ENCODE data around the gene EIF2B4. TPM values are rescaled to one million over a fixed set of nuclear protein-coding genes. Genes with fewer than 3 reads are reported as not detected.
A peak's percentile ranks its signal among the peaks of the same experiment; 100 is the strongest.
"Not testable (repeated sequence)": the region's sequence is repeated elsewhere in the genome, so short reads cannot be mapped to it uniquely, and the experiment has no call there.

EIF2B4 gene
- total RNA-seq, 1 donor from 2014 or later: 44.4 TPM

GRCh38 chr2:27378096-27378808, 8.1 kb upstream of the EIF2B4 start:
- DNase-seq (ENCODE audit: extremely low read depth, low read depth, low spot score): no peak

- no peak for DNase-seq (ENCODE audit: extremely low read depth, low read depth, low spot score)
Observed at GRCh38 chr2:27377618-27378095, 7.5 kb upstream of the EIF2B4 start.

- no peak for DNase-seq (ENCODE audit: extremely low read depth, low read depth, low spot score)
Observed at GRCh38 chr2:27376866-27377617, 6.9 kb upstream of the EIF2B4 start.

GRCh38 chr2:27376151-27376865, 6.2 kb upstream of the EIF2B4 start:
- DNase-seq (ENCODE audit: extremely low read depth, low read depth, low spot score): no peak

GRCh38 chr2:27375513-27376099, 5.5 kb upstream of the EIF2B4 start:
- no peak for DNase-seq (ENCODE audit: extremely low read depth, low read depth, low spot score)

GRCh38 chr2:27373567-27373966, 3.4 kb upstream of the EIF2B4 start:
- DNase-seq (ENCODE audit: extremely low read depth, low read depth, low spot score): no peak

GRCh38 chr2:27372937-27373336, 2.8 kb upstream of the EIF2B4 start:
- DNase-seq (ENCODE audit: extremely low read depth, low read depth, low spot score): no peak

- no peak for DNase-seq (ENCODE audit: extremely low read depth, low read depth, low spot score)
Observed at GRCh38 chr2:27370816-27371620, 880 bp upstream of the EIF2B4 start.

GRCh38 chr2:27369471-27370025, 590 bp downstream of the EIF2B4 start:
- no peak for DNase-seq (ENCODE audit: extremely low read depth, low read depth, low spot score)

- DNase-seq (ENCODE audit: extremely low read depth, low read depth, low spot score): no peak
Observed at GRCh38 chr2:27363933-27364332, 6.2 kb downstream of the EIF2B4 start.

GRCh38 chr2:27362678-27363420, 7.3 kb downstream of the EIF2B4 start:
- no peak for DNase-seq (ENCODE audit: extremely low read depth, low read depth, low spot score)

- DNase-seq (ENCODE audit: extremely low read depth, low read depth, low spot score): peak; percentile 85
Observed at GRCh38 chr2:27356382-27357181, 13.6 kb downstream of the EIF2B4 start, which contains the start of gene GTF3C2. Gene GTF3C2, minus strand, starts transcription at chr2:27356764. Its CDS starts 13,210 bp downstream, at chr2:27343554.

GRCh38 chr2:27356056-27356381, 14.1 kb downstream of the EIF2B4 start:
- no peak for DNase-seq (ENCODE audit: extremely low read depth, low read depth, low spot score)

GRCh38 chr2:27354597-27354927, 15.6 kb downstream of the EIF2B4 start:
- no peak for DNase-seq (ENCODE audit: extremely low read depth, low read depth, low spot score)

GRCh38 chr2:27353762-27354596, 16.2 kb downstream of the EIF2B4 start:
- DNase-seq (ENCODE audit: extremely low read depth, low read depth, low spot score): no peak

- DNase-seq (ENCODE audit: extremely low read depth, low read depth, low spot score): not testable (repeated sequence)
Observed at GRCh38 chr2:27353386-27353761, 16.8 kb downstream of the EIF2B4 start.

GRCh38 chr2:27351802-27352598, 18.1 kb downstream of the EIF2B4 start:
- DNase-seq (ENCODE audit: extremely low read depth, low read depth, low spot score): no peak
